Liver (tissue), 9 donors: Measurements from ENCODE around the gene ANKRD50. TPM values are rescaled to one million over a fixed set of nuclear protein-coding genes. Genes with fewer than 3 reads are reported as not detected.

Experiments used
- DNase-seq: peaks from one replicate; pipeline ENCODE4 v3.0.0-alpha.2; 2017; ENCODE audit warnings: low spot score
- H3K27ac ChIP-seq, 2 donors: one replicate each; pipeline ENCODE4 v1.7.0; 2013; ENCODE audit warnings: inconsistent platforms in 2 of 2, low read length in 2 of 2, control low read depth in 1 of 2, low read depth in 1 of 2, mild to moderate bottlenecking in 1 of 2
- H3K27me3 ChIP-seq, 4 donors: one replicate each; pipeline versions ENCODE4 v1.6.1 to v1.7.0; 2013; ENCODE audit warnings: low read length in 3 of 4, inconsistent platforms in 1 of 4, mild to moderate bottlenecking in 1 of 4, moderate library complexity in 1 of 4; ENCODE audit not compliant: control insufficient read depth in 4 of 4, insufficient read depth in 4 of 4
- H3K36me3 ChIP-seq, 4 donors: one replicate each; pipeline versions ENCODE4 v1.6.1 to v1.7.0; 2013; ENCODE audit warnings: low read length in 3 of 4, mild to moderate bottlenecking in 3 of 4, low read depth in 1 of 4, moderate library complexity in 1 of 4; ENCODE audit not compliant: control insufficient read depth in 4 of 4, insufficient read depth in 3 of 4
- H3K4me1 ChIP-seq, 4 donors: one replicate each; pipeline versions ENCODE4 v1.6.1 to v1.7.0; 2013; ENCODE audit warnings: low read length in 3 of 4, mild to moderate bottlenecking in 3 of 4, moderate library complexity in 1 of 4; ENCODE audit not compliant: control insufficient read depth in 4 of 4, insufficient read depth in 4 of 4
- H3K4me3 ChIP-seq, 3 donors: one replicate each; pipeline versions ENCODE4 v1.6.1 to v1.7.0; 2013; ENCODE audit warnings: low read length in 3 of 3, control low read depth in 1 of 3, low read depth in 1 of 3, mild to moderate bottlenecking in 1 of 3
- H3K9ac ChIP-seq, 2 donors: one replicate each; pipeline ENCODE4 v1.7.0; 2013; ENCODE audit warnings: low read length in 2 of 2, mild to moderate bottlenecking in 2 of 2, moderate library complexity in 2 of 2, control low read depth in 1 of 2, low read depth in 1 of 2
- H3K9me3 ChIP-seq, 4 donors: one replicate each; pipeline versions ENCODE4 v1.6.1 to v1.7.0; 2013; ENCODE audit warnings: low read length in 3 of 4; ENCODE audit not compliant: control insufficient read depth in 4 of 4
- CTCF ChIP-seq: fragments of 150-350 bp; IDR thresholded peaks from 2 replicates; pipeline ENCODE4 v1.5.1; 2017; ENCODE audit warnings: improper control_type of control experiment, low read depth, low read length; ENCODE audit not compliant: missing input control
- EGR1 ChIP-seq, 2 donors: IDR thresholded peaks; 2 replicates each; pipeline ENCODE4 v1.6.1; 2016 to 2018; ENCODE audit warnings: antibody characterized with exemption in 2 of 2, low read depth in 2 of 2
- FOXA1 ChIP-seq: IDR thresholded peaks from 2 replicates; pipeline ENCODE4 v1.6.1; 2016; ENCODE audit warnings: antibody characterized with exemption
- GABPA ChIP-seq, 2 donors: IDR thresholded peaks in 1 of 2; conservative IDR thresholded peaks in 1 of 2; 2 replicates each; pipeline ENCODE4 v1.6.1; 2016; ENCODE audit warnings: antibody characterized with exemption in 2 of 2, mild to moderate bottlenecking in 1 of 2, moderate library complexity in 1 of 2
- JUND ChIP-seq, 2 donors: IDR thresholded peaks; 2 replicates each; pipeline ENCODE4 v1.6.1; 2016; ENCODE audit warnings: antibody characterized with exemption in 2 of 2
- NR2F2 ChIP-seq: IDR thresholded peaks from 2 replicates; pipeline ENCODE4 v1.6.1; 2016; ENCODE audit warnings: antibody characterized with exemption
- RAD21 ChIP-seq, 2 donors: IDR thresholded peaks; 2 replicates each; pipeline ENCODE4 v1.6.1; 2016; ENCODE audit warnings: antibody characterized with exemption in 2 of 2, mild to moderate bottlenecking in 2 of 2
- REST ChIP-seq: IDR thresholded peaks from 2 replicates; pipeline ENCODE4 v1.6.1; 2016; ENCODE audit warnings: antibody characterized with exemption, mild to moderate bottlenecking
- RXRA ChIP-seq, 2 donors: IDR thresholded peaks; 2 replicates each; pipeline ENCODE4 v1.6.1; 2017 to 2018; ENCODE audit warnings: antibody characterized with exemption in 2 of 2, mild to moderate bottlenecking in 1 of 2
- SP1 ChIP-seq: IDR thresholded peaks from 2 replicates; pipeline ENCODE4 v1.6.1; 2018; ENCODE audit warnings: antibody characterized with exemption, mild to moderate bottlenecking
- TAF1 ChIP-seq: conservative IDR thresholded peaks from 2 replicates; pipeline ENCODE4 v1.6.1; 2016; ENCODE audit warnings: antibody characterized with exemption, mild to moderate bottlenecking
- YY1 ChIP-seq: IDR thresholded peaks from 2 replicates; pipeline ENCODE4 v1.6.1; 2016; ENCODE audit warnings: antibody characterized with exemption, mild to moderate bottlenecking
- WGBS: extraction: QIAGEN DNeasy Blood & Tissue Kit; methylation state at CpG from one replicate; pipeline ENCODE4 v1.1.7; 2013; 5-methylcytosine and 5-hydroxymethylcytosine counted together
- polyA plus RNA-seq, 2 donors: library from polyadenylated mRNA; stranded (reverse) in 1 of 2; unstranded in 1 of 2; fragments of 200-250 nt in 1 of 2; fragments of >200 nt in 1 of 2; fragmentation: Nextera tagmentation in 1 of 2; extraction: Ambion mirVana in 1 of 2; gene quantifications; one replicate each; pipeline versions ENCODE4 v1.2.1 to v1.2.3, GENCODE V29; 2013 to 2015
- total RNA-seq, 2 donors: library from RNA; depleted of rRNA; stranded (reverse); fragments of >200 nt; gene quantifications; one replicate each; pipeline ENCODE4 v1.2.3, GENCODE V29; 2014
- TF ChIP-seq, protein P1 (sequence below): IDR thresholded peaks from 2 replicates; pipeline ENCODE4 v1.6.1; 2016; ENCODE audit warnings: antibody characterized with exemption
- TF ChIP-seq, protein P2 (sequence below): IDR thresholded peaks from 2 replicates; pipeline ENCODE4 v1.6.1; 2016; ENCODE audit warnings: antibody characterized with exemption
- donor health status: healthy.
- donor health status: healthy.
- donor health status: healthy.
- donor health status: healthy.
- donor health status: healthy.

ANKRD50 gene
- total and polyA plus RNA-seq, 4 donors, result 2.4 to 16.7 (median 6.0) TPM

- Histone ChIP-seq H3K27me3 (no peaks in the 10 kb centered on the region), H3K4me3 (no peak overlapping the region)
- 92% methylated on average over 2 of the region's 2 CpGs for WGBS
These were observed 20.7 kb downstream of the ANKRD50 start for GRCh38 chr4:124691801-124692200.

GRCh38 chr4:124686279-124686678 lies 26.3 kb downstream of the ANKRD50 start:
- Histone ChIP-seq H3K9ac (no peak overlapping the region), H3K9me3 (no peaks in the 10 kb centered on the region), H3K27ac (no peak overlapping the region), H3K4me3 (no peak overlapping the region), H3K36me3 (no peaks in the 10 kb centered on the region), H3K27me3 (no peaks in the 10 kb centered on the region), H3K4me1 (peaks cover 0 to under 1% (median 0%) of the 10 kb centered on the region in 4 donors)
- no peak for DNase-seq
- TF ChIP-seq, protein P1, sequence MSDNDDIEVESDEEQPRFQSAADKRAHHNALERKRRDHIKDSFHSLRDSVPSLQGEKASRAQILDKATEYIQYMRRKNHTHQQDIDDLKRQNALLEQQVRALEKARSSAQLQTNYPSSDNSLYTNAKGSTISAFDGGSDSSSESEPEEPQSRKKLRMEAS, result no peak
- no peak for TF ChIP-seq EGR1 (IDR thresholded peaks at IDR 0.05; ENCODE audit: low read depth in 2 of 2)
- no peak for TF ChIP-seq CTCF
- TF ChIP-seq FOXA1, result no peak
- TF ChIP-seq RXRA (IDR thresholded peaks at IDR 0.05), result no peak
- TF ChIP-seq, protein P2, sequence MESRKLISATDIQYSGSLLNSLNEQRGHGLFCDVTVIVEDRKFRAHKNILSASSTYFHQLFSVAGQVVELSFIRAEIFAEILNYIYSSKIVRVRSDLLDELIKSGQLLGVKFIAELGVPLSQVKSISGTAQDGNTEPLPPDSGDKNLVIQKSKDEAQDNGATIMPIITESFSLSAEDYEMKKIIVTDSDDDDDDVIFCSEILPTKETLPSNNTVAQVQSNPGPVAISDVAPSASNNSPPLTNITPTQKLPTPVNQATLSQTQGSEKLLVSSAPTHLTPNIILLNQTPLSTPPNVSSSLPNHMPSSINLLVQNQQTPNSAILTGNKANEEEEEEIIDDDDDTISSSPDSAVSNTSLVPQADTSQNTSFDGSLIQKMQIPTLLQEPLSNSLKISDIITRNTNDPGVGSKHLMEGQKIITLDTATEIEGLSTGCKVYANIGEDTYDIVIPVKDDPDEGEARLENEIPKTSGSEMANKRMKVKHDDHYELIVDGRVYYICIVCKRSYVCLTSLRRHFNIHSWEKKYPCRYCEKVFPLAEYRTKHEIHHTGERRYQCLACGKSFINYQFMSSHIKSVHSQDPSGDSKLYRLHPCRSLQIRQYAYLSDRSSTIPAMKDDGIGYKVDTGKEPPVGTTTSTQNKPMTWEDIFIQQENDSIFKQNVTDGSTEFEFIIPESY, result no peak
- TF ChIP-seq NR2F2, result no peak
- no peak for TF ChIP-seq GABPA (IDR thresholded peaks at IDR 0.05 in 1 of 2, conservative IDR thresholded peaks at IDR 0.05 in 1 of 2)
- no peak for TF ChIP-seq REST
- no peak for TF ChIP-seq RAD21 (IDR thresholded peaks at IDR 0.05)
- no peak for TF ChIP-seq JUND (IDR thresholded peaks at IDR 0.05)
- TF ChIP-seq TAF1, result no peak
- no peak for TF ChIP-seq YY1
- no peak for TF ChIP-seq SP1
- 95% methylated on average over 5 of the region's 5 CpGs for WGBS

More at GRCh38 chr4:124691801-124692200, 20.7 kb downstream of the ANKRD50 start:
- H3K9ac ChIP-seq, result no peak overlapping the region
- no peak for DNase-seq
- H3K4me1 ChIP-seq, result peaks cover 0 to 4% (median 0%) of the 10 kb centered on the region in 4 donors
- H3K36me3 ChIP-seq, result no peaks in the 10 kb centered on the region
- H3K27ac ChIP-seq, result no peak overlapping the region
- TF ChIP-seq, protein P1, result no peak
- TF ChIP-seq TAF1, result no peak
- TF ChIP-seq CTCF, result no peak
- TF ChIP-seq GABPA (IDR thresholded peaks at IDR 0.05 in 1 of 2, conservative IDR thresholded peaks at IDR 0.05 in 1 of 2), result no peak
- TF ChIP-seq RXRA (IDR thresholded peaks at IDR 0.05), result no peak
- no peak for TF ChIP-seq JUND (IDR thresholded peaks at IDR 0.05)
- H3K9me3 ChIP-seq, result peaks cover 0 to 6% (median 0%) of the 10 kb centered on the region in 4 donors
